Hematopoietic multipotent progenitor cell treated with erythropoietin and hydrocortisone succinate and interleukin-3 and kit ligand, for 8 days (in vitro differentiated cells): ENCODE data around the gene SOX6.

ENCODE experiments used
- DNase-seq: peaks from one replicate; pipeline ENCODE4 v3.0.0-alpha.2; 2015

Gene SOX6

DNA sequence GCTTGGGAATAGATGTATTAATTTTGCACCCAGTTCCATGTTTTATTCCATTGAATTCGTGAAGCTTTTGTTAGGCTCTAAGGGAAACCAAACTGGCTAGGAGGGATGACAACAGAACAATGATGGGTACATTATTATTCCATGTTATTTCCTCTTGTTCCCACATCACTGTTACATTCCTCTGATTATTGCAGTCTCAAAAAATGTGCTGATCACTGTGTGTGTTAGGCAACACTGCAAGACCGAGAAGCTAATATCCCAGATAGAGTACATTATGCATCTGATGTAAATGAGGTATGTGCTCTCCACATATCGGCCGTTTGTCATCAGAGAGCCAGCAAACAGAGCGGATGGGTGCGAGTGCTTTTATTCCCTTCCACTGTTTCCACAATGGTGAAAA lies 327.9 kb downstream of the SOX6 start:
- DNase-seq: no peak

DNA sequence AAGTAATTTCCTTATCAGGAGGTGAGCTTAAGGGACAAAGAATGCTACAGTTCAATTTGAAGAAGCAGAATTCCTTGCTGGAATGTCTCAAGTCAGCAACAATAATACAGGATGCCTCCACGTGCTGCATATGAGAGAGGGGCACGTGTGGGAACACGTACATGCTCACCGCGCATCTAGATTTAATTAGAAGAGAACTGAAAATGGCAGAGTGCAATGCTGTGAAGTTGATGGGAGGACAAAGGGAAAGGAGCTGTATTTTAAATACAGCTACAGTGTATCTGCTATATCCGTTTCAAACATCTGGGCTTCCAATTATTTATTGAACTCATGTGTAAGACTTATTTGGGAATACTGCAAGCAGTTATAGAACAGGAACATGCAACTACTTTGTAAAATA lies 328.7 kb downstream of the SOX6 start:
- no peak for DNase-seq

DNA sequence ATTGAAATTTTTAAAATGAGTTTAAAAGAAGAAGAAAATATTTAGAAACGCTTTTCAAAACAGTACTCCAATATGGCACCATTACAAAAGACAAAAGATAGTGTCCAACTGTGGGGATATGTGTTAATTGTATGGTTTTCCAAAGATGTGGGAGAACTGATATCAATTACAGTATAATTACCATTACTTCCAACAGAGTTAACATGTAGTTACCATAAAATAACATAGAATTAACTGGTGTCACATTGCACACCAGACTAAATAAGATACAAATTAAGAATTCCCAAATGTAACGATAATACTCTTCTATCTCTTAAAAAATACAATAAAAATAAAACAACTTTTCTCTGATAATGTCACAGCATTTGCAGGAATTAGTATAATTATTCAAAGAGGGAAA lies 329.5 kb downstream of the SOX6 start:
- DNase-seq: no peak

DNA sequence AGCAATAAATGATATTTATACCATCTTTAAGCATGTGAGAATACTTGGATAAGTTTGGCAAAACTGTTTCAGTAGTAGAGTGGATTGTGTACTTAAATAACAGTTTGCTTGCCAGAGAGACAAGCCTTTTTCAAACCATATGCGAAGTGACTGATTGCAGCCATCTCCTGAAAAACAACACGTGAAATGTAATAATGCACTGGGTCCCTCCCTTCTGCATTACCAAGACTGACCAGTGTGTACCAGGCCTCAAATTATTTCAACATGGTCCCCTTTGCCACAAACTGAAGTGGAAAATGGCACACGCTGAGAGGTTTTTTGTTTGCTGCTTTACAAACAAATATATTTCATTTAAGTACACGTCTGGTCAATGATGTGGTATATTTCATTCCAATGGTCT lies 337.4 kb downstream of the SOX6 start:
- DNase-seq: no peak

DNA sequence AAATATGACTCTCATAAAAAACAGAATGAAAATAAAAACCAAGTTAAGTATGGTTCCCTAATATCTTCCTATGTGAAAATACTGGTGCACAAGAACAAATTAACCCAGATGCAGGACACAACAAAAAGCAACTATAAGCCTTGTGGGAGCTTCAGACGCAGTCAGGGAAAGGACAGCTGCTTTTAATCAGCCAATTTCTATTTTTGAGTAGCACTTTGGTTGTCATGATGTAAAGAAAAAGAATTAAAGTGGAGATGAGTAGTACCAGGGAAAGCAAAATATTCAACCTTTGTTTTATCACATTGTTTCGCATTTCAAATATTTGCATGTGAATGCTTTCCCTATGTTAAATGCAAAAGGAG lies 339.9 kb downstream of the SOX6 start:
- no peak for DNase-seq

DNA sequence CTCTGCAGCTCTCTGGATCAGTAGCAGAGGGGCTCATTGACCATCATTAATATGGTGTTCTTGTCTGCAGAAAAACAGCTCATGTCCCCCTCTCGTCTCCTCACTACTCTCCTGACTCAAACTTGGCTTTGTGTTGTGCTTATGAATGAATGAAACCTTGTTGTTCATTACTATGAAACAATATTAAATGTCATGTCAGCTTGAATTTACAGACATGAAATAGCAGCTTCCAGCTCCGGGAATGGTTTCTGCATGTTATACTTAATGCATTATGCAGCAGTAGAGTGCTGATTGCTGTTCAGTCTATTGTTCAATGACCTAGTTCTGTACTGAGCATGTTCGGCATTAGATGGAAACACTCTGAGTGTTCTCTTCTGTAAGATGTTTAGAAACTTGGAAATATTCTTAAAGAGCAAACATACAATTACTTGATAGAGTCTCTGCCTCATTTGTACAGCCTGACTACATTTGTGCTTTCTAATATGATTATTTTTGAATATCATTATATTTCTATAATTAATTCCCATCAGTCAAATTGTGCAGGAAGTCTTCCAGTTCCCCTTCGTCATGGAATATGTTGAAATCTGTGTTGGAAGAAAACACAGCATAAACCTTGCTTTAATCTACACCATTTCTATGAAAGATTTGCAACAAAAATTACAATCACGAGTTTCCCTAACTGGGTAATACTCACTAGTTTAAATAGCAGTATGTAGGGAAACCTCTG lies 340.4 kb downstream of the SOX6 start:
- no peak for DNase-seq

DNA sequence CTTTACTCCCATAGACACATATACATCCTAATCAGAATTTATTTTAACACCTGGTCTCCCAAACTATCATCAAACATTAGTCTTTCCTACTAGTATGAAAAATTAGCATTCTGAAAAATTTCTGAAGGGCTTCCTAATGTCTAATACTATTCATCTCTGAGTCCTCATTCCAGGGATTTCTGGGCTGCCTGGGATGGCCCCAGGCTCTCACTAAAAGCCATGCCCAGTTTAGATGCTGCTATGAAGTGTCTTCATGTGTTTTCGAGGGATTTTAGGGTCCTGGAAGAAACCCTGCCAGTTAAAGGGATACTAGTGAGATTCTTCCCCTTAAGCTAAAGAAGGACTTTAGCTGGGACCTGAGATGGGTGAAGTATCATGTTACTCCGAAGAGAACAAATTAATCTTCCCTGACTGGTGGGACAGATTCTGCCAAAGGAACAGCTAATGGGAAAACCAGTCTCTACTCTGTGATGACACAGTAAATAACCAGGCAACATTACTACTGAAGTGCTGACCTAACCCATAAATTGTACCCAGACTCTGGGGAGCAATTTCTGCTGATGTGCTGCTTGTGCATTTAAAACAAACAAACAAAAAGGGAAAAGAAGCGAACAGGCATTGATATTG lies 342.6 kb downstream of the SOX6 start:
- DNase-seq: no peak

DNA sequence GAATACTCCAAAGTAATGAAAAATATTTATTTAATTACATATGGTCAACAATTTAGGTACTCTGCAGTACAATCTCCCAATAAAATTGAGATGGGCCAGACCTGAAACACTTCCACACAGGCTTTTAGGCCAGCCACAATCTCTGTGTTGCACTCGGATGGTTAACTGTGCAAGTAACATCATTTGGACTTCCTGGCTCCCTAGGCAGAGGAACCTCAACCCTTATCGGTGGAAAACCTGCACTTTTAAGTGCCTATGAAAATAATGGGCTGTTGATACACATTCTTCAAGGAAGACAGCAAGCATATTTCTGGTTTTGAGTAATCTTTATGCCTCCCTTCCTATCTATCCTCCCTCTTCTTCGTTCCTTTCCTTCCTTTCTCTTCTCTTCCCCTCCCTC lies 343.1 kb downstream of the SOX6 start:
- DNase-seq: no peak

DNA sequence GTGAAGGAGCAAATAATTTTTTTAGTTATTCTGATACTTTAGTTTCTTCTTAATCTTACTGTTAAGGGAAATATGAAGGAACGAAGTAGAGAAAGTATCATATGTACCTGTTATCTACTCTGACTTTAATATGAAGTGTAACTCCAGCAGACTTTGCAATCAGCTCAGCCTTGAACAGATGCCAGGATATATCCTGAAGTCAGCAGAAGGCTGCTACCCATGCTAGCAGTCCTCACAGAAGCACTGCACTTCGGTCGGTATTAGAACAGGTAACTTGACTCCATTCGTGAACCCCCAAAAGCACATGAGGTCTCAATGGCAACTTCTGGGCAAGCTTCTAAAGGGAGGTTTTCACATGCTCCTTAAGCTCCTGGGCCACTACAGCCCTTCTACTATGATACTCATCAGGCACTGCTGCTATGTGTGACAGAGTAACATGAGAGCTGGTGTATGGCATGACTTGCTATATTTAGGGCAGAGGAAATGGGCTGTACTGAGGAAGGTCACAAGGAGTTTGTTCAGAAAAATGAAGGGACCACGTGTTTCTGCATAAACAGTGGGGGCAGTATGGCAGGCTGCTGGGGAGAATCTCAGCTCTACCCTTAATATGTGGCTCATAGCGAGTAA lies 344.1 kb downstream of the SOX6 start:
- no peak for DNase-seq

DNA sequence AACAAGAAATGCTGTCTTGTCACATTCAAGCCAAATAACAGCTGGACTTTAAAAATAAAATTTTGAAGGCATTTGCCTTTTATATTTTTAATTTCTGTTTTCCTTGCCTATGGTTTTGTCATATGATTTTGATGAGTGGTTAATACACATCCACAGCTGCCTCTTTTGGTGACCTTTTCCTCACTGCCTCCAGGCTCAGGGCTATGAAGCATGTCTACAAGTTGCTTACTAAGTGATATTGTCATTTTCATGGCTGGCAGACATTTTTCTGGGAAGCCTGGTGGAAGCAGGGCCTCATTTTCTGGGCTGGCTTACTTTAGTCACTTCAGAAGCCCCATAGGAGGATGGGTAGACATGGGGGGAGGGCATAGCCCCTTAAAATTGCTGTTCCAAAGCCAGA lies 344.9 kb downstream of the SOX6 start:
- no peak for DNase-seq

DNA sequence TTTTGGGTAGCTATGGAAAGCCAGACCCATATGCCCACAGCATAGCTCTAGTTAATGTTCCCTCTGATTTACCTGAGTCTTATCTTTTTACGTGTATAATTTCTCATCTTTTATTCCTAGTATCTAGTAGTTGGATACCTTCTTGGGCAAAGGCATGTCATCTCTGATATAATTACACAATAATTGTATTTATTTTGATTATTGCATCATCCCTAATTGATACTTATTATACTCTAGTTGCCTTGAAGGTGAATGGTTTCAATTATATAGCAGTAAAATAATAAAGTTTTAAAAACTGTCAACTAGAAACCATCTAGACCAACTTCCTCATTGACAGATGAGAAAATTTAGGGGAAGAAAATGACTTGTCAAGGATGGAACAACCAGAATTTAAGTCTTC lies 347.3 kb downstream of the SOX6 start:
- no peak for DNase-seq

DNA sequence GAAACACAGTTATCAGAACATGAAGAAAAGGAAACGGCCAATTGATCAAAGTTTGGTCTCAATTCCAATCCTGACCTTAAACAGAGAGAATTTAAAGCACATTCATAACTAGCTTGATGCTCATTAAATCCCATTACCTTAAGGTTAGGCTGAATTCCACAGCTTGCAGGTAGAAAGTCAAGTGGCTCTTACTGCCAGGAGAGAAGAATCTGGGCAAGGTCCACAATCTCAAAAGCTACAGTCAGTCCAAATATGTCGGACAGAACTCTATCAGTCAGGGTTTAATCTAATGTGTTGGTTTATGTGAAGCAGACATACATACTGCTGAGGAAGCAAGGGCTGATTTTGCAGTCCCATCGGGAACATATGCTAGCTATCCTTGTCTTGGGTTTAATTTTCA lies 348.8 kb downstream of the SOX6 start:
- no peak for DNase-seq

DNA sequence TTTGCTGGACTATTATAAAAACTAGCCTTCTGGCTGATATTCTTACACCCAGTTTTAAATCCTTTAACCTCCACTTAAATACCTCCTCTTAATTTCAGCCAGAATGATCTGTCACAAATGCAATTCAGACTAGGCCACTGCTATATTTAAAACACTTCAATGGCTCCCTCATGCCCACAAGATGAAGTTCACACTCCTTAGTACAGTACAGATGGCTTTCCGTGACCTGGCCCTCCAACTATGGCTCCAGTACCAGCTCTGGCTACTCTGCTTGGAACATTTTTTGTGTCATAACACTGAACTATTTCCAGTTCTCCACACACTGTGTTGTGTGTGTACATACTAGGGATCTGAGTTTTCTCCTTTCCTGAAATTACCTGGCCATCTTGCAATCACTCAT lies 353.4 kb downstream of the SOX6 start:
- no peak for DNase-seq

DNA sequence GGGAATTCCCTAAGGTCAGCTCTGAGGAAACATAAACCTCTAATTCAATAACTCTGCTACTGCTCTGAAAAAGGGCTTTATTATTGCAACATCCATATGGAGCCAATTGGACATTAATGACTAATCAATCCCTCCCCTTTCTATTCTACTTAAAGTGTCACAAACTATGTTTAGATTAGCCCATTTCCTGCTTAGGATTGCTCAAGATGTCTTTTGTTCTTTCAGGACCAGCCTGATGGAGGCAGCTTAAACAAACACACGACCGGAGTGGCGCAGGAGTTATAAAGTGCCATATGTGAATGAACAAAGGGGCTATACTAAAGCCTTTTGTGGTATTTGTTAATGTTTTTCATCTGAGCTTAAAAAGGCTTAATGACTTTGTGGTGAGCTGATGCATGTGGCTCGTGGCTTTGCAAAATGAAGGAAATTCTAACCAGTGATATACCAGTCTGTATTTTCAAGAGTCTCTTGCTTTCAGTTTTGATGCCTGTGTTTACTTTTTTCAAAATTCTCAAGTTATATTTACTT lies 354.4 kb downstream of the SOX6 start:
- no peak for DNase-seq

DNA sequence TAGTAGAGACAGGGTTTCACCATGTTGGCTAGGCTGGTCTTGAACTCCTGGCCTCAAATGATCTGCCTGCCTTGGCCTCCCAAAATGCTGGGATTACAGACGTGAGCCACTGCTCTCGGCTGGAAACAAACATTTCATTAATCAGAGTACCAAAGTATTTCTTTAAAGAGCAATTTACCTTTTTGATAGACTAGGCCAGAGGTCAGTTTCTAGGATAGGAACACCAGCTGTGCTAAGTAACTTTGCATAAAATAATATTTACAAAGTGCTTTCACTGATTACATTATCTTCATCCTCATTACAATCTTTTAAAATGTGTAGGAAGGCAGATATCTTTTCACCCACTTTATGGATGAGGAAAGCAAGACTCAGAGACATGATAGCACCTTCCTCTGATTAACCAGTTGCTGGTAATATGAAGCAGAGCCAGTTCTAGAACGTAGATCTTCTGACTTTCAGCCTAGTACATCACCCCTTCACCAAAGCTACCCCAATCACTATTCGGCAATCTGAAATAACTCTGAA lies 355.2 kb downstream of the SOX6 start:
- no peak for DNase-seq

DNA sequence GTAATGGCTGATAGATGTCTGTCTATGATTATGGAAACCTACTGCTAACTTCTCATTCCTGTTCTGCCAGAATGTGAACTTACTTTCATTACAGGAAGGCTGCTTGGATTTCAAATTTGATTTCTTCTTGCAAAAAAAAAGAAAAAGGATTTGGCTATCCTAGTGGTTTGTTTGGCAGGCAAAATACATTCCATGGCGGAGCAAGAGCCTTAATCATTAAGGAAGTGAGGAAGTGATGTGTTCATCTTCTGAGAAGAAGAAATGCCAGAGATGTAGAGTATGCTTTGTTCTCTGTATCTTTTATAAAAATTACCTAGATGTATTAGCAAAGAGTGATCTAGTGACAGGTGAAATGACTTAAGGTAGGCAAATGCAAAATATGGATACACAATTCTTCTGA lies 356.3 kb downstream of the SOX6 start:
- DNase-seq: no peak

DNA sequence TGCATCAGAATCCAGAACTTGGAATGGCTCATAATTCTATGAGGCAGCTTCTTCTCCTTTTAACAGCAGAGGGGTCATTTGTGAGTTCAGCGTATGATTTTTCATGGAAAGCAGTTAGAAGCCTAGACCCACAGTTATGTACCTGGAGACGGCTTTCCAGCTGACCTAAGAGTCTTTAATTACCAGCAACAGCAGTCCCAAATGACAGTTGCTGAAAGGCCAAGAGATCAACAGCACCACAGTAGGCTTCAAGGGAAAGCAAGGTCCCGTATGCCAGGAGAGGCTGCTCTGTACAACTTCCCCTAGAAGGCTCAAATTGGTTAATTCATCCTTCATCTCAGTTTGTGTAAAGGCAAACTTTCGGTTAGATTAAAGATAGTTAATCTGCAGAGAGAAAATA lies 363.0 kb downstream of the SOX6 start:
- no peak for DNase-seq

DNA sequence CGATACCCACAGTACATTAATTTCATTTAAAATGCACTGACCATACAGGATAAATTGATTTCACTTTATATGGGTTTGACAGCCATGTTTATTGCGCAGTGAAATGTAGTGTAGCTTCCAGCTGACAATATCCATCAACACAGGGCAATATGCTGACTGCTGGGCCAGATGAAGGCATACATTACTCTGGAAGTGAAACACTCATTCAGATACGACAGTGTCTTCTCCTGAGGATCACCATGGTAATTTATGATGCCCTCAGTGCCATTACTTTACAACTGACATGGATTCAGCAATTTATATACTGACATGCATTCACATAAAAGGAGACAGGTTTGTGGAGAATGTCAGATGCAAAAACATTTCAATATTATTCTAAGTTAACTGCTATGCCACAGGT lies 365.1 kb downstream of the SOX6 start:
- no peak for DNase-seq

DNA sequence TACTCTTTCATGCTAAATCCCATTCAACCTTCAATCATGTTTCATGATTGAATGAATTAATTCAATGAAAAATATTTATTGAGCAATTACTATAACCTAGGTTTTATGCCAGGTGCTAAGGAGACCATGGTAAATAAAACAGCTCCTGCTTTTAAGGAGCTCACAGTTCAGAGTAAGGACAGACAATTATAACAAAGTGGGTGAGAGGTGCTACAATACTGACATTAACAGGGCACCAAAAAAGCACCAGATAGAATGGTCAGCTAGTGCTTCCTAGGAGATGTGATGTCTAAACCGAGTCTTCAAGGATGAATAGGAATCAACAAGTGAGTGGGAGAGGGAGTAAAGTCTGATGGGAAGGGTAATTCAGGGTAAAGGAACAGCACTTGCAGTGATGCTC lies 366.7 kb downstream of the SOX6 start:
- no peak for DNase-seq

DNA sequence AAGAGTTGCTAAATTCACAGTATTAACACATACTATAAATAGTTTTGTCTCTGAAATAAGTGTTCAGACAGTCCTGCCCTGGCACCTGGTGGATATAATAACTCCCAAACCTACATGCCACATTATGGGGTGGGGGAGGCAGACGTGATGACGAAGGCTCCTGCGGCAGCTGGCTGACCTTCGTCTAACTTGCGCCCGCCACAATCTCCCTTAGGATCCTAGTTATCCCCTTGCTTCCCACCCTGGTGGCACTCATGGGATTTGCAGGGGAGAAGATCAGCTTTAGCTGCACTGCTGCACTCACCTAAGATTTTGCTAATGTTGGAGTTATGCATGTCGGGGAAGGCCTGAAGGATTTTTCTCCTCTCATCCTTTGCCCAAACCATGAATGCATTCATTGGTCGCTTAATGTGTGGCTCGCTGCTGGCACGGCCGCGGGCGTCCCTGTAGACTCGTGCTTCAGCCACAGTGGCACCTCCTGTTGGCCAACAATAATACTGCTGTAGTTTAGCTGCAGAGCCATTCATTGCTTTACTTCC lies 367.6 kb downstream of the SOX6 start:
- DNase-seq: no peak

DNA sequence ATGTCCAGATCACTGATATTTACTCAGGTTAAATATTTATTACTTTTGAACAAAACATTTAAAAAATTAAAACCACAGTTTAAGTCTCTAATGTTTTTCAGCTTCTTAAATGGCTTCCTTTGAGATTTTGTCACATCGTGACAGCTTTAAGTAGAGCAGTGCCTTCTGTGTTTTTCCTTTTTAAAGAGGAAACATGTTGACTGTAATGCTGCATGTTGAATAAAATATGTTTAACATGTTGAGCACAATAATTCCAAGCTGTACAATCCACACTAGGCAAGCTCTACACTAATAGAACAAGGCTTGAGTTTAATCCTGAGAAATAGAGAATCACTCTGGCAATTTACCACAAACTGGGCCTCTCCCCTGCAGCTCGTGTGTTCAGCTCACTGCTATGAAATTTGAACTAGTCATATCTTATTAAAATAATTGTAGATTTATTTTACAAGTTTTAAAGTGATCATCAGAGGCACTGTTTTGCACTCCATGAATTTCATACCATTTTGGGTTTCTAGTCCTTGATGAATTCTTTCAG lies 368.3 kb downstream of the SOX6 start:
- DNase-seq: no peak

DNA sequence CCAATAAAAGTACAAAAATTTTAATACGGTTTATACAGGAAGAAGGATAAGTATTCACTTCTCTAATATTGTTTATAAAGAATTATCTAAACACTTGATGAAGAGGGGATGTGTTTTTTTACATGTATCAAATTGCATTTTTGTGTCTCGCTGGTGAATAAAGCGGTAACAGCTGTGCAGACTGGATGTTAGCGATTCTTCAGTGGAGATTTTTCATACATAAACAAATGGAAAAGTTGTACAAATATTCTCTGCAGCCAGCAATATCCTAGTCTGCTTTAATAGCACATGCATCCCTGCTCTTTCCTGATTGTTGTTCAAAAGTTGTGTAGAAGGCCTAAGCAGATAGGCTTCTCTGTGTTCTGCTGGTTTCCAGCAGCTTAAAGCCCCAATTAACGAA lies 369.3 kb downstream of the SOX6 start:
- DNase-seq: no peak

DNA sequence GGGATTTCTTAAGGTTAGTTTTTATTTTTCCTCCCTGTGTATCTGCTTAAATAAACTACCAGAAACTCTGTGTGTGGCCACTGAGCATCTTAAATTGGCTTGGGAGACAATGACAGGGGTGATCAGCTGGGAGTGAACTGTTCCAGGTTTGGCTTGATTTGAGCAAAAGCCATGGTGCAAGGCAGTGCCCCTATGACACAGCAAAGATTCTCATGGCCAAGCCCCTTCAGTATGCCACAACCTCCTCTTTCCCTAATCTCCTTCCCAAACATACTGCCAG lies 370.5 kb downstream of the SOX6 start:
- DNase-seq: no peak
